ENCODE results near the gene TMPRSS6. TPM values are rescaled to one million over a fixed set of nuclear protein-coding genes. Genes with fewer than 3 reads are reported as not detected.

The TMPRSS6 gene
- total RNA-seq, 1 experiment from 2014 or later: 0.39 TPM

DNA sequence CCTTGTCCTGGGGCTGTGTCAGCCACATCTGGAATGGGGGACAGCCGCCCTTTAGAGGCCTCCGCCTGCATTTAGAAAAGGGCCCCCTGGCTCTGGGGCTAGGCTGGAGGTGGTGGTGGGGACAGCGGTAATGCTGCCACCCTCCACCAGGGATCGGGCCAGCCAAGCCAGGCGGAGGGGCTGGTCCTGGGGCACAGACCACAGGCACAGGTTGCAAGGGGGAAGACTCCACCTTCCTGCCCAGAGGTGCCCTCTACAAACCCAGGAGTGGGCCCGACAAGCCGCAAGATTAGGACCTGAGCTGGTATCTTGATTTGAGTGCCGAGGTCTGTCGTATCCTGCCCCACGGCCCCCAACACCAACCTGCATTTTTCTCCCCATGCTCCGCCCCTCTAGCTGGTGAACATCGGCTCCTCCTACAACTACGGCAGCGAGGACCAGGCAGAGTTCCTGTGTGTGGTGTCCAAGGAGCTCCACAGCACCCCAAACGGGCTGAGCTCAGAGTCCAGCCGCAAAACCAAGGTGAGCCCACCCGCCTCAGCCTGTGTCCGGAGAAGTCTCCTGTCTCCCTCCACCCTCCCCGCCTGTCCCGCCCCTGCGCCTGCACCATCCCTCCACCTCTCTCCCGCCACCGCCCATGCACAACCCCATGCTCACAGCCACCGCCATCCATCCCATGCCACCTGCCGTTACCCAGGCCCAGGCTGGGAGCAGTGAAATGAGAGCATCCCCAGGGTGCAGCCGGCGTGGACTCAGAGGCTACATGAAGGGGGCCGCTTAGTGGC is 50.4 kb downstream of the TMPRSS6 start:
- H4K20me1 ChIP-seq (ENCODE audit: insufficient read depth): no peaks in the 10 kb centered on the region
- no peak overlapping the region for H3K27ac ChIP-seq (ENCODE audit: low read depth, low read length)
- no peak overlapping the region for H3K4me3 ChIP-seq (replicated peaks in 1 of 2; ENCODE audit: low read depth in 1 of 2, low read length in 2 of 2)
- POLR2A ChIA-PET: no interaction called here
- CTCF ChIA-PET: no interaction called here
- BruUV-seq (replicated peaks): no TSS peak
- RAD21 ChIA-PET (ENCODE audit: low non-redundant PET in 1 of 2, low total read pairs in 2 of 2, uncharacterized antibody in 2 of 2, unreplicated experiment in 2 of 2): no interaction called here
- H3K27me3 ChIP-seq (ENCODE audit: insufficient read depth, low read length): no peaks in the 10 kb centered on the region
- TF ChIP-seq FOSL1 (IDR thresholded peaks at IDR 0.05; ENCODE audit: low read depth) (no peak), YY1 (IDR thresholded peaks at IDR 0.05; ENCODE audit: extremely low read depth, insufficient replicate concordance, low read depth, low read length) (no peak)
- no peak overlapping the region for H2AFZ ChIP-seq (ENCODE audit: low read depth, low read length, poor library complexity, severe bottlenecking)
- peak; percentile 58; the same call in 1 of the 2 replicates for ATAC-seq
- no peaks in the 10 kb centered on the region for H3K4me1 ChIP-seq (ENCODE audit: control insufficient read depth in 1 of 2, insufficient read depth in 2 of 2, low read length in 2 of 2)
- H3K9ac ChIP-seq (ENCODE audit: low read length): no peak overlapping the region
- no peak overlapping the region for H3K4me2 ChIP-seq (ENCODE audit: low read length)
- H3K9me2 ChIP-seq (ENCODE audit: insufficient read depth): no peaks in the 10 kb centered on the region
- no peak for DNase-seq (ENCODE audit: low read depth, low spot score)
- no peaks in the 10 kb centered on the region for H3K9me3 ChIP-seq (ENCODE audit: control insufficient read depth in 1 of 2, insufficient read depth in 1 of 2, low read depth in 1 of 2, low read length in 2 of 2)
- H3K36me3 ChIP-seq (ENCODE audit: control insufficient read depth in 1 of 2, insufficient read depth in 2 of 2, low read length in 2 of 2): peaks cover 0 to 2% of the 10 kb centered on the region in 2 experiments; a peak in 1 of 4 replicates
- H3K79me2 ChIP-seq (ENCODE audit: insufficient read depth, low read length): no peaks in the 10 kb centered on the region
- intact Hi-C loops (cut with micrococcal nuclease): no loop called here

- no peak for ATAC-seq
- no peaks in the 10 kb centered on the region for H3K27me3 ChIP-seq (ENCODE audit: insufficient read depth, low read length)
- TF ChIP-seq SP1 (IDR thresholded peaks at IDR 0.05; ENCODE audit: low read depth) (no peak), EGR1 (IDR thresholded peaks at IDR 0.05; ENCODE audit: low read depth) (no peak), CEBPB (IDR thresholded peaks at IDR 0.05; ENCODE audit: low read depth) (no peak), JUND (IDR thresholded peaks at IDR 0.05) (no peak), POLR2A (IDR thresholded peaks at IDR 0.05; ENCODE audit: borderline replicate concordance, extremely low read depth, insufficient read depth, insufficient read length) (no peak)
- ChIA-PET POLR2A (no interaction called here), CTCF (no interaction called here), RAD21 (ENCODE audit: low non-redundant PET in 1 of 2, low total read pairs in 2 of 2, uncharacterized antibody in 2 of 2, unreplicated experiment in 2 of 2) (no interaction called here)
- no peak overlapping the region for H3K4me2 ChIP-seq (ENCODE audit: low read length)
- no peak for DNase-seq (ENCODE audit: low read depth, low spot score)
- no peaks in the 10 kb centered on the region for H4K20me1 ChIP-seq (ENCODE audit: insufficient read depth)
- no peaks in the 10 kb centered on the region for H3K4me1 ChIP-seq (ENCODE audit: control insufficient read depth in 1 of 2, insufficient read depth in 2 of 2, low read length in 2 of 2)
- H2AFZ ChIP-seq (ENCODE audit: low read depth, low read length, poor library complexity, severe bottlenecking): no peak overlapping the region
- H3K4me3 ChIP-seq (replicated peaks in 1 of 2; ENCODE audit: low read depth in 1 of 2, low read length in 2 of 2): no peak overlapping the region
- no peaks in the 10 kb centered on the region for H3K9me3 ChIP-seq (ENCODE audit: control insufficient read depth in 1 of 2, insufficient read depth in 1 of 2, low read depth in 1 of 2, low read length in 2 of 2)
- no peak overlapping the region for H3K27ac ChIP-seq (ENCODE audit: low read depth, low read length)
- BruUV-seq (replicated peaks): no TSS peak
- H3K79me2 ChIP-seq (ENCODE audit: insufficient read depth, low read length): no peaks in the 10 kb centered on the region
- H3K36me3 ChIP-seq (ENCODE audit: control insufficient read depth in 1 of 2, insufficient read depth in 2 of 2, low read length in 2 of 2): peaks cover 0 to 2% of the 10 kb centered on the region in 2 experiments; a peak in 1 of 4 replicates
- no peaks in the 10 kb centered on the region for H3K9me2 ChIP-seq (ENCODE audit: insufficient read depth)
- no peak overlapping the region for H3K9ac ChIP-seq (ENCODE audit: low read length)
- intact Hi-C loops (cut with micrococcal nuclease): no loop called here
Measured at GRCh38 chr22:37057796-37058510, 51.6 kb downstream of the TMPRSS6 start.

Data from HCT116 (cell line).